Measurements from ENCODE around the gene SORL1-AS1.

- TF ChIP-seq CTCF (IDR thresholded peaks at IDR 0.05 in 8 of 11, conservative IDR thresholded peaks at IDR 0.05 in 3 of 11) (no peak), POLR2A (IDR thresholded peaks at IDR 0.05) (no peak)
These were observed 58.9 kb downstream of the SORL1-AS1 start for GRCh38 chr11:121393855-121394254.
